Glomerular endothelial cell (primary cell): ENCODE results near the gene SIRT3. TPM values are rescaled to one million over a fixed set of nuclear protein-coding genes. Genes with fewer than 3 reads are reported as not detected.

Experiments
- DNase-seq: peaks from one replicate; pipeline ENCODE4 v3.0.0-alpha.2; 2011; ENCODE audit warnings: low read depth, low spot score; ENCODE audit errors: extremely low read depth
- total RNA-seq: library from RNA; depleted of rRNA; stranded (reverse); fragments of >200 nt; gene quantifications from 2 replicates; pipeline ENCODE4 v1.2.3, GENCODE V29; 2015

The SIRT3 gene
- total RNA-seq, 1 donor from 2014 or later: 15.3 TPM

DNA sequence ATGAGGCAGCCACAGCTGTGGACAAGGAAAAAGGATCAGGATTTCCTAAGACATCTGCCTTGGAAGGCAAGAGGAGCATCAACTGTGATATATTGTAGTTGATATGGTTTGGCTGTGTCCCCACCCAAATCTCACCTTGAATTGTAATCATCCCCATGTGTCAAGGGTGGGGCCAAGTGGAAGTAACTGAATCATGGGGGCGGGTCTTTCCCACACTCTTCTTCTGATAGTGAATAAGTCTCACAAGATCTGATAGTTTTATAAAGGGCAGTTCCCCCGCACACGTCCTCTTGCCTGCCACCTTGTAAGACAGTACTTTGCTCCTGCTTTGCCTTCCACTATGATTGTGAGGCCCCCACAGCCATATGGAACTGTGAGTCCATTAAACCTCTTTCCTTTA lies 18.4 kb downstream of the SIRT3 start:
- DNase-seq: no peak

DNA sequence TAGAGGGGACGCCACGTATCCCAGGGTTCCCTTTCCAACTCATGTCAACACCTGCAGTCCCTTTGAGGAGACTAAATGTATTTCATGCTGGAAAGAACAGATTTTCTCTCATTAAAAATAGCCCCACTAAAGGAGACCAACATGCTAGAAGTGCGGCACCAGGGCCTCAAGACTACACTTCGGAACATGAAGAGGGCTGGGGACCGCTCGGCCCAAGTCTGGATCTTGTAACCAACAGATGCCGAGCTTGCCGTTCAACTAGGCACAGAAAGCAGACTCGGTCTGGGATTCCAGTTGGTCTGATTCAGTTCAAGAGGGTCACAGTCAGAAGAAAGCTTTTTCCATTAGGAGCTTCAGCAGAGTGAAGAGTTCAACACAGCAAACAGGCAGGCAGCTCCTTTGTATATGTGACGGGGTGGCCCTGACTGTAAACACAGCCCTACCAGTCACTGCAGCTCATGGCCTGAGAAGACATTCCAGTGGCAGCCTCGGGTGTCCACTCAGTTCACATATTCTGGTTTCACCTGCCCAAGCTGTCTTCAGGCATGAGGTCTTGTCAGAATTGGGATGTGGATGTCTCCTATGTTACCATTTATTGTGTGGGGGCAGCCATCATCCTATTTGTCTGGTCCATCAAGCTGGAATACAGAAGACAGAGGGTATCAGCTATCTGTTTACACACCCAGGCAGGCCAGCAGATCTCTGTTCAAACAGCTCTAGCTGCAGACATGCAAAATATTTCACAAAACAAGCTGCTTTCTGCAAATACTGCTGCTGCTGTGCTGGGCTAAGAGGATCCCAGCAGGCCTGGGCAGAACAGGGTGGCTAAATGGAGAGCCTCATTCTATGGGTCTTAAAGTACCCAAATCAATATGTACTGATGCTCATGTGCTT lies 19.8 kb downstream of the SIRT3 start:
- DNase-seq: no peak

DNA sequence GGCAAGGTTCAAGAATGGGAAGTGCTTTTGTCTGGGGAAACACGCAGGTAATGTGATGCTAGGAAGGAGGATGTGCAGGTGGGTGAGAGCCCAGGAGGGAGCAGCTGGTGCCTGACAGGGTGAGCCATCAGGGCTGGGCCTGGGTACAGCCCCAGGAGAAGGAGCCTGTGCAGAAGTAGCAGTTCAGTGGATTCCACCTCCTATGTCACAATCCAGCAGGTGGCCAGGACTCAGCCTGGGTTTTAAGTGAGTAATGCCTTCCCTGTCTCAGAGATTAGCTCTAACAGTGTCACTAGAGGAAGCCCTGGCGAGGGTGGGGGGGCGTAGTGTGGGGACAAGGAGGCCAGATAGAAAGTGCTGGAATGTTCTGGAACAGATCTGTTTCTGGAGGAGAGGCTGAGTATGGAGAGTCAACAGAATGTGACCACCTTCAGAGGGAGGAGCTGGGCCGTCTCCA lies 20.5 kb downstream of the SIRT3 start:
- DNase-seq: no peak

DNA sequence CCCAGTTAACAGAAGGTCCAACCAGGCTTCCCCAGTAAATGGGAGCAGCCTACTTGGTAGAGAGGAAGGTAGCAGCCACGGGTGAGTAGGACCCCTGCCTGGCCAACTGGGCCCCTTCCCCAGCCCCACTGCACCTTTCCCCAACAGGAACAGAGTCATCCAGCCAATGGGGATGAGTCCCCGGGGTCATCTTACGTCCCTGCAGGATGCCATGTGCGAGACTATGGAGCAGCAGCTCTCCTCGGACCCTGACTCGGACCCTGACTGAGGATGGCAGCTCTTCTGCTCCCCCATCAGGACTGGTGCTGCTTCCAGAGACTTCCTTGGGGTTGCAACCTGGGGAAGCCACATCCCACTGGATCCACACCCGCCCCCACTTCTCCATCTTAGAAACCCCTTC lies 22.1 kb downstream of the SIRT3 start:
- DNase-seq: no peak

DNA sequence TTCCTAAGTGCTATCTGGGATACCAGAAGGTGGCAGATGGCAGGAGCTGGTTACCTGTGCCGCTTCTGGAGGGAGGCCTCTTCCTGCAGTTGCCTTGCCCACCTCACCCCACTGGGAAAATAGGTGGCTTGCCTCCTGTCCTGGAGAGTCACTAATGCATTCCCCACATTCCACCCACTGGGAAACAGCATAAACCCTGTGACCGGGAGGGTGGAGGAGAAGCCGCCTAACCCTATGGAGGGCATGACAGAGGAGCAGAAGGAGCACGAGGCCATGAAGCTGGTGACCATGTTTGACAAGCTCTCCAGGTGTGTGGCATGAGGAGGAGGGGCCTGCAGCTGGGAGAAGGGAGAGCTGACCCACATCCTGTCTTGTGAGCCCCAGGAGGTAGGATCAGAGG lies 23.0 kb downstream of the SIRT3 start:
- DNase-seq: no peak

DNA sequence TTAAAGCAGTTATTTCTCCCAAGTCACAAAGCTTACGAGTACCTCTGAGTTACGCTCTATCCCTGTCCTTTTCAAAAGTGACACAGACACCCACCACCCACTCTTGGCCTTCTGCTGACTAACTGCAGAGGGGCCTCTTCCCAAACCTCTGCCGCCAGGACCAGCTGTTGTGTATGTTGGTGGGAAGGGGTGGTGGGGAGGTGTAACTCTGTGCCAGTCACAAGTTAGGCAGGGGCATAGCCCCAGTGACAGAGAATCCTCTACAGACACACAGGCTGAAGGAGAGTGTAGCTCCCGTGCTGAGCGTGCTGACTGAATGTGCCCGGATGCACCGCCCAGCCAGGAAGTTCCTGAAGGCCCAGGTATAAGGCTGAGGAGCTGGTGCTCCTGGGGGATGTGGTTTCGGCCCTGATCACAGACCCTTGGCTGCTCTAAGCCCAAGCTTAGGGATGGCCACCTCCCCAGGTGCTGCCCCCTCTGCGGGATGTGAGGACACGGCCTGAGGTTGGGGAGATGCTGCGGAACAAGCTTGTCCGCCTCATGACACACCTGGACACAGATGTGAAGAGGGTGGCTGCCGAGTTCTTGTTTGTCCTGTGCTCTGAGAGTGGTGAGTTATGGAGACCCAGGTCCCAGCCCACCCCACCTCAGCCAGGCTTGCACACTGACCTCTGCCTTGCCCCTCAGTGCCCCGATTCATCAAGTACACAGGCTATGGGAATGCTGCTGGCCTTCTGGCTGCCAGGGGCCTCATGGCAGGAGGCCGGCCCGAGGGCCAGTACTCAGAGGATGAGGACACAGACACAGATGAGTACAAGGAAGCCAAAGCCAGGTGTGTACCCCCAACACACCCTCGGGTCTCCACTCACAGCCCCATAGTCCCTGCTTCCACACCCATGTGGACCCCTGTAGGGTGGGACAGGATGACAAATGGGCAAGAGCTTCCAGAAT lies 23.7 kb downstream of the SIRT3 start:
- no peak for DNase-seq

DNA sequence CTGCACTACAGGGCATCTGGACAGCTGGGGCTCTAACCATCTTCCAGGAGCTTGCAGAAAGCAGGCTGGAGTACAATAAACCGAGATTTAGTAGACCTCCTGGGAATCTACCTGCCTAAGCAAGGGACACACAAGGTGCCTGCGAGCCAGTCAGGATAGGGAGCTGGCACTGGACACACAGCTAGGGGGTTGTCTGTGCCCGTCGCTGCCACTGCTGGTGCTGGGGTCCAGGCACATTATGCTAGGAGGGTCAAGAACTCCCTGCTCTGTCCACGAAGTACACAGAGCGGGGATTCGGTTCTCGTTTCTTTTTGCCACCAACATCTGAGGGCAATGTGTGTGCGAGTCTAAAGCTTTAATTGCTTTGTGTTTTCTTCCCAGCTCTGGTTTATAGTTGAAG lies 24.4 kb downstream of the SIRT3 start:
- DNase-seq: no peak

DNA sequence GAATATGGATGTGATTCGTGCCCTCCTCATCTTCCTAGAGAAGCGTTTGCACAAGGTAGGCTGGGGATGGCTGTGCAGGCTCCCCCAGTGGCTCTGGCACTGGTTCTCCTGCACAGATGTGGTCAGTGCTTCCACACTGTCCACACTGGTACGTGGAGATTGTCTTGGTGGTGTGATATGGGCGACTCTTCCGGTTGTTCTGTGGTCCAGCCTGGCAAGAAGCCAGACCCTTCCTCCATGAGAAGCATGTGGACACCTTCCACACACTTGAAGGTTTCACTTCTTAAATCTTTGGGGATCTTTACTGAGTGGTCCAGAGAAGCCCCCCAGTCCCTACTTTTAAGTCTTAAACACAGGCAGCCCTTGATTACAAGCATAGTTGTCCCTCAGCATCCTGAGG lies 24.8 kb downstream of the SIRT3 start:
- no peak for DNase-seq

DNA sequence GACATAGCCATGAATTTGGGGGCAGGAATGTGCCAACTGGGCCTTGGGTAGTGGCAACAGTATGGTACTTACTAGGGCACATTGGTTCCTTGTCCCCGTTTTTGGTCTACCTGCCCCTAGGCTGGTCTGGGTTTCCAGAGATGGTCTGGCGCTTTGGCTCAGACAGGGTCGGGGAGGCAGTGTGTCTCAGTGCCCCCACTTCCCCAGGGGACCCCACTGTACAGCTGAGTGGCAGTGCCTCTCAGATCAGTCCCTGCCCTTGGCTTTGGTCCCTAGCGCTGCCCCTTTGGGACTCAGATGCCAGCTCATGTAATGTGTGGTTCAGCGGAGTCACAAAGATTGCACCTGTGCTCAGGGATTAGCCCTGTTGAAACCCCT lies 25.4 kb downstream of the SIRT3 start:
- no peak for DNase-seq

DNA sequence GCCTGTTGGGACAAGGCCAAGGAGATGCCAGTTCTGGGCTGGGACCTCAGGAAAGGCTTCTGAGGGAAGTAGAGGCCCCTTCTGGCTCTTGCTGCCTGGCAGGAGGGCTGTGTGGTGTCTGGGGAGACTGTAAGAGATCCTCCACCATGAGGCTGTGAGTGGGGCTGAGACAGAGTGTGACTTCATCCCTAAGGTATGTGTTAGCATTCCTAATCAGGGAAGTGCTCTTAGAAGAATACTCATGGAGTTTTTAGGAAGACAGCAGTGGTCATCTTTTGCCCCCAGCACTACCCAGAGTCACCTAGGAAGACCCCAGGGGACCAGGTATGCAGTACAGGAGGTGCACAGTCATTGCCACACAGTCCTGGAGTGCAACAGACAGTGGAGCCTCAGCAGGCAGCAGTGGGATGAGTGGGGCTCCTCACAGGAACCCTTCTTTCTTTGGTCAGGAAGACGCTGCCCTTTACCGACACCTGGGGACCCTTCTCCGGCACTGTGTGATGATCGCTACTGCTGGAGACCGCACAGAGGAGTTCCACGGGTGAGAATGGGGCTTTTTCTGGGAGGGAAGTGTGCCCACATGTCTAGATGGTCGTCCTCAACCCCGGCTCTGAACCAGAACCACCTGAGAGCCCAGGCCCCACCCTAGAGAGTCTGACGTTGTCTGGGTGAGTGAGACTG lies 25.9 kb downstream of the SIRT3 start:
- no peak for DNase-seq

DNA sequence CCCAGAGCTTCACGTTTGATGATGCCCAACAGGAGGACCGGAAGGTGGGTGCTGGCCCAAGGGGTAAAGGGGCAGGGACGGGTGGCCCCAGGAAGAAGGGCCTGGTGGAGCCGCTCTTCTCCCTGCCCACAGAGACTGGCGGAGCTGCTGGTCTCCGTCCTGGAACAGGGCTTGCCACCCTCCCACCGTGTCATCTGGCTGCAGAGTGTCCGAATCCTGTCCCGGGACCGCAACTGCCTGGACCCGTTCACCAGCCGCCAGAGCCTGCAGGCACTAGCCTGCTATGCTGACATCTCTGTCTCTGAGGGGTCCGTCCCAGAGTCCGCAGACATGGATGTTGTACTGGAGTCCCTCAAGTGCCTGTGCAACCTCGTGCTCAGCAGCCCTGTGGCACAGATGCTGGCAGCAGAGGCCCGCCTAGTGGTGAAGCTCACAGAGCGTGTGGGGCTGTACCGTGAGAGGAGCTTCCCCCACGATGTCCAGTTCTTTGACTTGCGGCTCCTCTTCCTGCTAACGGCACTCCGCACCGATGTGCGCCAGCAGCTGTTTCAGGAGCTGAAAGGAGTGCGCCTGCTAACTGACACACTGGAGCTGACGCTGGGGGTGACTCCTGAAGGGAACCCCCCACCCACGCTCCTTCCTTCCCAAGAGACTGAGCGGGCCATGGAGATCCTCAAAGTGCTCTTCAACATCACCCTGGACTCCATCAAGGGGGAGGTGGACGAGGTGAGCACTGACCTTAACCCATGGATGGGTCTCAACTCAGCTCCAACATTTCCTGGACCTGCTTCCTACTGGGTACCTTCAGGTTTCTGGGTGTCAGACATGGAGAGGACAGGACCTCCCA lies 26.6 kb downstream of the SIRT3 start:
- DNase-seq: no peak

DNA sequence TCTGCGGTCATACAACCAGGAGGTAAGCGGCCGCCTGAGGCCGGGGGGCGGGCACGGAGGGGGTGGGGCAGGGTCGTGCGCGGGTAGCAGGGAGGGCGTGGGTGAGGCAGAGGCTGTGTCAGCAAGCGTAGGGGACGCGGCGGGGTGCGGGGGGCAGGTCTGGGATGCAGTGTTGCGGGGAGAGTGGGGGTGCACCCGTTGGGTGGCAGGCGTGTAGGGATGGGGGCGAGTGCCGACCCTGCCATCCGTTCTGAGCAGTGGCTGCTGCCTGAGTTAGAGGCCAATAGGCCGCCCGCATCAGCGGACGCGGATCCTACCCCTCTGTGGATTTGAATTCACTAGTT lies 27.3 kb downstream of the SIRT3 start:
- no peak for DNase-seq

DNA sequence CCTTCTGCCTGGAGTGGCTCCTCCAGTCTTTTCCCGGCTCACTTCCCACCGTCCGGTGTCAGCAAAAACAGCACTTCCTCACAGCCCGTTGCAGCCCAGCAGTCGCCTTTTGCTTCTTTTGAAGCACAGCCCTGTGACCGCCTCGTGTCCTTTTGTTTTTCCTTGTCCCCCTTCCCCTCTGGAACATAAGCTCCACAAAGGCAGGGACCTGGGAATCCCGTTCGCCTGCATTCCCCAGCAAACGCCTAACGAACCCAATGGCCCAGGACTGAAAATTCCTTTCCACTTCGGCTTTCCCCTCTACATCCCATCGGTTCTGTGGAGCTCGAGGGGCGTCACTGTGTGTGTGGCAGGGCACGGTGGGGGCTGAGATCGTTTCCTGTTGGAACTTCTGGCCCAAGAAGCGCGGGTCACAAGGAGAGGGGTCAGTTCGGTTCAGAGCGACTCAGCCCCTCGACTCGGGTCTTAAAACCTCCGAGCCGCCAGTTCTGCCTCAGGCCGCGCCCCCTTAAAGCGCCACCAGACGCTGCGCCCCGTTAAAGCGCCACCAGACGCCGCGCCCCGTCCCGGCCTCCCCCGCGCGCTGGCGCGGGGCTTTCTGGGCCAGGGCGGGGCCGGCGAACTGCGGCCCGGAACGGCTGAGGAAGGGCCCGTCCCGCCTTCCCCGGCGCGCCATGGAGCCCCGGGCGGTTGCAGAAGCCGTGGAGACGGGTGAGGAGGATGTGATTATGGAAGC lies 27.8 kb downstream of the SIRT3 start:
- no peak for DNase-seq

DNA sequence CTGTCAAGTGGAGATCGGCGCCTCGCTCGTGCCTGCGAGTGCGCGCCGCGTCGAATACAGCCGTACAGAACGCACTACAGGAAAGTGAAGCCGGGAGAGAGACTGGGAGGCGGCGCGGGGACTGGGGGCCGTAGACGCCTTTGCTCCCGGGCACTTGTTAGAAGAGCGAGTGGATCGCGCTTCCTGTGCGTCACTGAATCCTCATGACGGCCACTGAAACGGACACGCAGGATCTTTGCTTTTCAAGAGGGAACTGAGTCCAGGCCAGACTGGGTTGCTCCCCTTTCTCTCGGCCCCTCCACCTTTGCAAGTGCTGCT lies 28.3 kb downstream of the SIRT3 start:
- no peak for DNase-seq

DNA sequence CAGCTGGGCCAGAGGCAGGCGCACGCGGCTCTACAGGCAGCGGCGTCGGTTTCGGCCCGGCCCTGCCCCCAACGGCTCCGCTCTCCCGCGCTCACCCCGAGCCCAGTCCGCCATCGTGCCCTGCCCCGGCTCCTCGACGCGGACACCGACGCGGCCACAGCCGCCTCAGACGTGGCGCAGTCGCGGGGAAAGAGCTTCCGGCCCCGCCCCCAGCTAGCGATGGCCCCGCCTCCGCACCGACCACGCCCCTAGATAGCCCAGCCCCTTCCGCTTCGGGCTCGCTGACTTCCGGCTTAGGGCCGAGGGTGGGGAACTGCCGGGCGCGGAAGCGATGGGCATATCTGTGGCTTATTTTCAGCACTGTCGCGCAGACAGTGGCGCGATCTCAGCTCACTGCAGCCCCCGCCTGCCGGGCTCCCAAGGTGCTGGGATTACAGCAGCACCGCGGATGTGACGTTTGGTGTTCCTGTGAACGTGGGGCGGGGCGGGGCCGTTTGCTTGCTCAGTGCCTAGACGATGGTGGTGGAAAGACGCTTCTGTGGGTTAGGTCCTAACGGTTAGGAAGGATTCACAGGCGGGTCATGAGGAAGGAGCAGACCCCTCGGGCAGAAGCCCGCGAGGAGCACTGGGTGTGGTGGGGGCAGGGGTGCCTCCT lies 28.8 kb downstream of the SIRT3 start, which contains the start of the genes BET1L and RIC8A:
Gene BET1L, minus strand, starts transcription at position 192 of the 655 bp plus-strand sequence. Its CDS starts 78 bp downstream, at position 114.
Gene RIC8A, plus strand, starts transcription at position 501 of the 655 bp plus-strand sequence. CDS start 1,147 bp downstream, outside the sequence.
- DNase-seq: peak; percentile 65

DNA sequence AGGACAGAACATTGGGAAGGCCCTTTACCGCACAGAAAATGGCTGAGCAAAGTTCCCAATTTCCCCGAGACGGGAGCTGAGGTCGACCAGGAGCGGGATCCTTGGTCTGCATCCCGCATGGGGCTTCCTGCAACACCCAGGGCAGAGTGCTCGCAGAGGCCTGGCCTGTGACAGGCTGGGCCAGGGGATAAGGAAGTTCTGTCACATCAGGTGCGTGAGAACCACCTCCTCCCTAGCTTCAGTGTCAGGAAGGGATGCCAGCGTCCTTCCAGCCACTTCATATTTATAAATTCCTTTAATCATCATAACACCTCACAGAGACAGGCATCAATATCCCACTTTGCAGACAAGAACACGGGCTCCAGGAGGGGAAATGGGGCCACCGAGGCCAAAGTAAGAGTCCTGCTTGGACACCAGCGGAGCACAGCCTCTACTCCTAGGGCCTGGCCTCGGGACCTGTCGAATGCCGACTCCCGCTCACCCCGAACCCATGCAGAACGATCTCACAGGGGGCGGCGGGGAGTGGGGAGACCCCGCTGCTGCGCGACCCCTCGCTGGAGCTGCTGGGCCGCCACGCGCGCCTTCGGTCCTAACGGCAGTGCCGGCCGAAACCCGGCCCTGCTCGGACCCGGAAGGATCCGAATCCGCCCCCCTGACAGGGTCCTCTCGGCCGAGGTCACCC lies 29.5 kb downstream of the SIRT3 start:
- no peak for DNase-seq

DNA sequence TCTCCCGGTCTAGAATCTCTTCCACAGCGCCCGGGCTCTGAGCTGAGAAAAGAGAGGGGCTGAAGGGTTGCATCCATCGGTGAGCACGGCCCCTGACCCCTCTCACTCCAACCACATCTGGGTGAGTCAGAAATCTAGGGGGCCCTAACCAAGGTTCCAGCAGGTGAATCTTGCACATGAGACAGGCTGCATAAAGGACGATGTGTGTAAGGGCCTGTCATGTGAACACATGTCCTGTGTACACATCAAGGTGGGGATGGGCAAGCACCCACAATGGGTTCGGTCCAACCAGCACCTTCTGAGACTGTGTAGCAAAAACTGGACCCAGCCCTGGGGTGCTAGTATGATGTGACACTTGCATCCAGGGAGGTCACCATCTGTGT lies 30.1 kb downstream of the SIRT3 start:
- DNase-seq: no peak

DNA sequence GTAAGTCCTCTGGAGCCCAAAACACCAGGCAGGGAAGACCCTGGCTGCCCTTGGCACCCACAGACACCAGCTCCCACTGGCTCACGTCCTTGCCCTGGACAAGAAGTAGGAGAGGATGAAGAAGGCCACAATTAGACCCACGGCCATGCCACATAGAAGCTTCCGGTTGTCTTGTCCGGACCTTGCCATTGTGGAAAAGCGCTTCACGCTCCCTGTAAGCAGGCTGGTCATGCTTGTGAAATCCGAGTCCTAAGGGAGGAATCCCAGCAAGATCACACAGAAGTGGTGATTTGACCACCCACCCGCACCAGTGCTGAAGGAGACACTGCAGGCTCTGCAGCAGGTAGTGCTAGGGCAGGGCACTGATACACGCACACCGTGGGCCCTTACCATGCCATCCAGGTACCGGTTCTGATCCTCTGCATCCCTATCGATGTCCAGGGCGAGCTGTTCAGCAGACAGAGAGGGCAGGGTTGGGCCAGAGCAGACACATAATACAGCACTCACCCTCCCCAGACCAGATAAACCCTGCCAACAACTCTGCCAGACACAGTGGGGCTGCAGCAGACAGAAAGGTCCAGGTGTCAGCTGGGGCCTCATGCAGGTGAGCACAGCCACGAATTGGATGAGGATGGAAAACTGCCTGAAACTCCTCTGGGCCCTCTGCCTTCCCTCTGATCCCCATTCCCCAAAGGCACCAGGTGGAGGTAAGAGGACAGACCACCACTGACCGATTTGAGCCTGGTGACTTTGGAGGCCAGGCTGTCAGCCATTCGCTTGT lies 30.7 kb downstream of the SIRT3 start:
- no peak for DNase-seq
